DND-41 (cell line): ENCODE results near the gene ZNF33A.

Experiments used
- ATAC-seq: fragments of 200-7000 bp; cut with Tn5 transposase; 3 replicates; pipeline ENCODE4 v1.9.1; 2021; ENCODE audit warnings: low read depth; ENCODE audit not compliant: insufficient read depth
- DNase-seq: peaks from one replicate; pipeline ENCODE4 v3.0.0-alpha.2; 2020
- H2AFZ ChIP-seq: 2 replicates; pipeline ENCODE4 v1.6.0; 2012; ENCODE audit warnings: low read depth, low read length
- H3K27ac ChIP-seq: 2 replicates; pipeline ENCODE4 v1.5.1; 2012; ENCODE audit warnings: low read length, inconsistent platforms
- H3K27me3 ChIP-seq: fragments of 200-600 bp; sonication (generic); 2 replicates; pipeline ENCODE4 v1.6.0; 2012; ENCODE audit warnings: low read length, mild to moderate bottlenecking, inconsistent platforms; ENCODE audit not compliant: insufficient read depth, poor library complexity
- H3K36me3 ChIP-seq: 2 replicates; pipeline ENCODE4 v1.5.1; 2012; ENCODE audit warnings: low read length, inconsistent platforms; ENCODE audit not compliant: insufficient read depth
- H3K4me1 ChIP-seq: 2 replicates; pipeline ENCODE4 v1.5.1; 2012; ENCODE audit warnings: mild to moderate bottlenecking, low read length; ENCODE audit not compliant: insufficient read depth
- H3K4me2 ChIP-seq: 2 replicates; pipeline ENCODE4 v1.6.0; 2012; ENCODE audit warnings: mild to moderate bottlenecking, moderate library complexity, low read length, inconsistent platforms; ENCODE audit not compliant: insufficient read depth
- H3K4me3 ChIP-seq, 2 experiments: fragments of 200-600 bp in 1 of 2; shearing (Covaris generic) in 1 of 2; 2 replicates each; pipeline ENCODE4 v1.5.1; 2012 to 2016; ENCODE audit warnings: inconsistent platforms in 2 of 2, low read length in 2 of 2, mild to moderate bottlenecking in 2 of 2, low read depth in 1 of 2, moderate library complexity in 1 of 2
- H3K79me2 ChIP-seq: 2 replicates; pipeline ENCODE4 v1.6.0; 2012; ENCODE audit warnings: low read length, inconsistent platforms; ENCODE audit not compliant: insufficient read depth
- H3K9ac ChIP-seq: 2 replicates; pipeline ENCODE4 v1.6.0; 2012; ENCODE audit warnings: low read depth, mild to moderate bottlenecking, inconsistent platforms, low read length, moderate library complexity
- H3K9me3 ChIP-seq: 2 replicates; pipeline ENCODE4 v1.5.1; 2012; ENCODE audit warnings: low read length, moderate library complexity, mild to moderate bottlenecking, inconsistent platforms; ENCODE audit not compliant: insufficient read depth, severe bottlenecking
- H4K20me1 ChIP-seq: 2 replicates; pipeline ENCODE4 v1.6.0; 2012; ENCODE audit warnings: low read length; ENCODE audit not compliant: insufficient read depth
- CTCF ChIP-seq: IDR thresholded peaks from 2 replicates; pipeline ENCODE4 v1.5.1; 2012; ENCODE audit warnings: borderline replicate concordance, low read length, moderate library complexity, mild to moderate bottlenecking; ENCODE audit not compliant: poor library complexity, severe bottlenecking; ENCODE audit errors: extremely low read depth
- EZH2 ChIP-seq: IDR thresholded peaks from 3 replicates; pipeline ENCODE4 v1.6.1; 2012; ENCODE audit warnings: borderline replicate concordance, low read depth, mild to moderate bottlenecking, moderate library complexity, low read length, inconsistent platforms; ENCODE audit not compliant: severe bottlenecking

ZNF33A gene

GRCh38 chr10:38102880-38103279 lies 92.4 kb downstream of the ZNF33A start:
- Histone ChIP-seq H3K27ac (no peak overlapping the region), H3K9me3 (peaks cover 64% of the 10 kb centered on the region), H3K79me2 (peaks cover 48% of the 10 kb centered on the region), H3K4me1 (no peaks in the 10 kb centered on the region), H3K9ac (no peak overlapping the region), H4K20me1 (no peaks in the 10 kb centered on the region), H3K4me2 (no peak overlapping the region), H3K4me3 (no peak overlapping the region), H3K36me3 (peaks cover 90% of the 10 kb centered on the region), H2AFZ (no peak overlapping the region), H3K27me3 (no peaks in the 10 kb centered on the region)
- no peak for DNase-seq
- no peak for ATAC-seq
- no peak for TF ChIP-seq EZH2
- TF ChIP-seq CTCF = no peak

- DNase-seq (no peak), ATAC-seq (no peak)
- H4K20me1 ChIP-seq = no peaks in the 10 kb centered on the region
- TF ChIP-seq EZH2 (no peak), CTCF (no peak)
- H2AFZ ChIP-seq = no peak overlapping the region
- no peaks in the 10 kb centered on the region for H3K27me3 ChIP-seq
- peaks cover 64% of the 10 kb centered on the region for H3K9me3 ChIP-seq
- H3K4me3 ChIP-seq = no peak overlapping the region
- H3K4me1 ChIP-seq = no peaks in the 10 kb centered on the region
- H3K27ac ChIP-seq = no peak overlapping the region
- no peak overlapping the region for H3K4me2 ChIP-seq
- peaks cover 39% of the 10 kb centered on the region for H3K79me2 ChIP-seq
- no peak overlapping the region for H3K9ac ChIP-seq
- H3K36me3 ChIP-seq = peaks cover 82% of the 10 kb centered on the region
These were observed 93.3 kb downstream of the ZNF33A start for GRCh38 chr10:38103756-38104155.

- ATAC-seq = no peak
- H3K27me3 ChIP-seq = no peaks in the 10 kb centered on the region
- no peaks in the 10 kb centered on the region for H4K20me1 ChIP-seq
- no peak for DNase-seq
- H3K9ac ChIP-seq = no peak overlapping the region
- no peak overlapping the region for H3K4me3 ChIP-seq
- no peak for TF ChIP-seq EZH2
- no peak for TF ChIP-seq CTCF
- H3K27ac ChIP-seq = no peak overlapping the region
- peaks cover 51% of the 10 kb centered on the region for H3K9me3 ChIP-seq
- H3K79me2 ChIP-seq = no peaks in the 10 kb centered on the region; the same call in 1 of the 2 replicates
- H3K4me2 ChIP-seq = no peak overlapping the region
- no peak overlapping the region for H2AFZ ChIP-seq
- H3K36me3 ChIP-seq = peaks cover 45% of the 10 kb centered on the region
- no peaks in the 10 kb centered on the region for H3K4me1 ChIP-seq
These were observed 101.7 kb downstream of the ZNF33A start for GRCh38 chr10:38112159-38112558.
